Activated CD8-positive, alpha-beta memory T cell treated with anti-CD3 and anti-CD28 coated beads, Interleukin-2, amount 50 U/mL, for 48 hours (primary cell): Measurements from ENCODE around the gene RNF111.
"Not testable (repeated sequence)": the region's sequence is repeated elsewhere in the genome, so short reads cannot be mapped to it uniquely, and the experiment has no call there.

Experiments used
- DNase-seq: peaks from one replicate; pipeline ENCODE4 v3.0.0-alpha.2; 2020

Gene RNF111

DNA sequence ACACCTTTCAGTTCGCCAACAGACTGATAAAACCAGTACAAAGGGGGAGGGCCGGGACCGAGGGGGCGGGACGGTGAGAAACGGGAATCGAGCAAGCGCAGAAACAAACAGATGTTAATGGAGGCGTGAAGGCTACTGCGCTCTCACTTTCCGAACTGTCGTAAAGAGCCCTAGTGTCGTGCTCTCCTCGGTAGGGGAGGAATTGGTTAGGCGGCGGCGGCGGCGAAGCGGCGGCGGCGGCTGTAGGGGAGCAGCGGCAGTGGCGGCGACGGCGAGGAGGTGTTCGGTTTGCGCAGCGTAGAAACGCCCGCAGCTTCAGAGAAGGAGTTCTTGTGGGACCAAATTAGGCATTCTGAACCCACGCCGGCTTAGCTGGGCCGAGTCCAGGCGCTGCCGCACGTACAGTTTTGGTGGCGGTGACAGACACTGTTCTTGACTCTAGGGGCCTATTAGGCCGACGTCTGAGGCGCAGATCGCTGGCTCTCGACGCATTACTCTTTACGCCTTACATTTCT, at the start of gene RNF111:
Gene RNF111 (plus strand): TSS at position 173 of the 515 bp plus-strand sequence. CDS start 43,160 bp downstream, outside the sequence.
- peak; percentile 88 for DNase-seq

DNA sequence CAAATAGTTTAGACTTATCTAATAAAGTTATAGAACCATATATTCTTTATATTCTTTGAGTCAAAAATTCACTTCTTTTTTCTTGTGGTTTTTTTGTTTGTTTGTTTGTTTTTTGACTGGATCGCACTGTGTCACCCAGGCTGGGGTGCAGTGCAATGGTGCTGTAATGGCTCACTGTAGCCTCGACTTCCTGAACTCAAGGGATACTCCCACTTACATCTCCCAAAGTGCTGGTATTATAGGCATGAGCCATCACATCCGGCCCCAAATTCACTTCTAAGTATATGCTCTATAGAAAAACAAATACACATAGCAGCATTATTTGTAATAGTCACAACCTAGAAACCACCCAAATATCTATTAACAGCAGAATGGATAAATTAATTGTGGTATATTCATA, 40.3 kb upstream of the RNF111 start:
- DNase-seq = no peak

DNA sequence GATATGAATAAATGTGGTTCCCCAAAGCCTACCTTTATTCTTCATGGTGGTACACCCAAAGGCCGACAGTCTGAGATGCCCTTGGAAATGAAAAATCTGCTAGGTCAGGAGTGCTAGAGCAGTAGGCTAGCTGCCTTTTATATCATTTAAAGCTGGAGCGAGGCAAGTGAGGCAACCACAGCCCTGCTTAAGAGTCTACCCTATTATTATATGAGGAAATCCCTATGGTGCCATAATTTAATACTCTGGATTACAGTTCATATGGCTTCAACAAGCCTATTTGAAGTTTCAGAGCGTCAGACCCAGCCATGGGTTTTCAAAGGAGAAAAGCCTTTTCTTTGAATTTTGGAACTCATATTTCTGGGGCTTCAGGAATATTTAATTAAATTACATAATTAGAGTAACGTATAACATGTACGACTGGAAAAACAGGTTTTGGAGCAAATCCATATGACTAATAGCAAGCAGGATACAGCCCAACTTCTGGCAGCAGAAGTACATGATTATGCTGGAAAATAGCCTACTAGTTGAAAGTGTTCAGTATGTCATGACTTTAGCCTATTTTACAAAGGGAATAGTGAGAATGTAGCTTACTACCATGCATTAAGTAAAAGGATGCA, 36.0 kb upstream of the RNF111 start:
- no peak for DNase-seq

- DNase-seq = no peak
These were observed 34.7 kb upstream of the RNF111 start for GRCh38 chr15:58952751-58953150.

GRCh38 chr15:58957101-58957973, 30.1 kb upstream of the RNF111 start:
- DNase-seq = peak; percentile 64

GRCh38 chr15:58958811-58959210, 28.7 kb upstream of the RNF111 start:
- DNase-seq = no peak

DNA sequence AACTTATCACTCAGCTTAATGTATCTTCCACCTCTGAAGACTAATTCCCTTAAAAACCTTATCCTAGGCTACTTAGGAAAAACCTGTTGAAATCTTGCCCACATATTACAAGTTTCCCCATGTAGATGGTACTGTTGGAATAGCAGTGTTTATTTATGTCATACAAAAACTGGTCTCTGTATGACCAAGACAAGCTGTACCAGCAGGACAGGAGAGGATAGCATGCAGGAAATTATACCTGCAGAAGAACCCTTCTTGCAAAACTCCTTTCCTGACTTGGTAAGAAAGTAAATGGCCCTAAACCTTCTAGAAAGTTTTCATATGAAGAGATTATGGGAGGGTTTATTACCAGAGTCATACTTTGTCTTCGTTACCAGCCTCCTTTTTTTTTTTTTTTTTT, 25.3 kb upstream of the RNF111 start:
- DNase-seq = no peak

DNA sequence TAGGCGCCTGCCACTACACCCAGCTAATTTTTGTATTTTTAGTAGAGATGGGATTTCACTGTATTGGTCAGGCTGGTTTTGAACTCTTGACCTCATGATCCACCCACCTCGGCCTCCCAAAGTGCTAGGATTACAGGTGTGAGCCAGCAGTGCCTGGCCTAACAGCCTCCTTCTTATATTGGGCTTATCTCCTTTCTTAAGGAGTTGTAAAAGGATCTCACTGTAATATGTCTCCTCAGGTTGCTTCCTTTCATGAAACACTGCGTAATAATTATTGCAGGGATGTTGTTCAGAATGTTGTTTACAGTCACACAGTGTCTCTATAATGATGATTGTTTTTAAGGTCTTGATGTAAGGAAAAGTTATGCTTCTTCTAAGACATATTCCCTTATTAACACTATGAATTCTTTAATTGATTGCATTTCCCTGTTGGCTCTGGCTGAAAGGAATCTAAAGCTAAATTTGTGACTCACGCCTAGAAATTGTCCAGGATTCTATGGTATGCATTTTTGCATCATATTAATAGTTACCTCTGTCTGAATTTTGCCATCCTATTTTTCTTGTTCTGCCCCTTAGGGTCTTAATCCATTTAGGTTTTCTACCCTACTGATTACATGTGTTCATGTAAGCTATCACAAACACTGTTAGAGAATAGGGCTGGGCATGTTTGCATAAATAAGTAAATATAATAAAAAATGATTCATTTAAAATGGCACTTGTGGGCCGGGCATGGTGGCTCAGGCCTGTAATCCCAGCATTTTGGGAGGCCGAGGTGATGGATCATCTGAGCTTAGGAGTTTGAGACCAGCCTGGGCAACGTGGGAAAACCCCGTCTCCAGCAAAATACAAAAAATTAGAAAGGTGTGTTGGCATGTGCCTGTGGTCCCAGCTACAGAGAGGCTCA, 24.5 kb upstream of the RNF111 start:
- no peak for DNase-seq

DNA sequence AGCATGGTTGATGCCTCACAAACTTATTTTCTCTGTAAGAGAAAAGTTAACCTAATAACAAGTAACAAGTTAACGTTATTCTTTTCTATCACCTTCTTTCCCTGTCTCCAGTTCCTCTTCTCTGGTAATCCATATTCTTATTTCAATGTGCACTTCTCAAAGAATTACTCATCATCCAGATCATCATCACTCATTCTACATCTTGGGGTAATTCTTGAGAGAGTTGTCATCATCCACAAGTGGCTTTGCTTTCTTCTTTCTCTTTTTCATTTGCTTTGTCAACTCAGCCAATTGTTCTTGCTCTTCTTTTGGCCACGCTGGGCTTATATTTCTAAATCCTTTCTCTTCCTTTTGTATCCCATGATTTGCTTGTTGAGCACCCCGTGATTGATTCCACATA, 20.8 kb upstream of the RNF111 start:
- no peak for DNase-seq

DNA sequence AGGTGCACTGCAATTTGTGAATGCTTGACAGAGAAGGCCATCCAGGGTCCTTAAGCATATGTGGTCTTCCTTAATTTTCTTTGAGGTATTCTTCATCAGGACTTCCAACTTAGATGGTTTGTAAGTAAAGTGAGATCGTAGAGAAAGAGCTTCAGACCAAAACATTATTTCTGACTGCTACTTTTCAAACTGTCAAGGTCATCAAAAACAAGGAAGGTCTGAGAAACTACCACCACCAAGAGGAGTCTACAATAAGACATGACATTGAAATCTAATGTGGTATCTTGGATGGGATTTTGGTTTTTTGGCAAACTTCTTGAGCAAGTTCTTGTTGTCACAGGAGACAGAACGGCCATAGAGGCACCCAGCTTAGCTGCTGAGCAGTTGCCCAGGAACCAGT, 20.0 kb upstream of the RNF111 start:
- DNase-seq = no peak

DNA sequence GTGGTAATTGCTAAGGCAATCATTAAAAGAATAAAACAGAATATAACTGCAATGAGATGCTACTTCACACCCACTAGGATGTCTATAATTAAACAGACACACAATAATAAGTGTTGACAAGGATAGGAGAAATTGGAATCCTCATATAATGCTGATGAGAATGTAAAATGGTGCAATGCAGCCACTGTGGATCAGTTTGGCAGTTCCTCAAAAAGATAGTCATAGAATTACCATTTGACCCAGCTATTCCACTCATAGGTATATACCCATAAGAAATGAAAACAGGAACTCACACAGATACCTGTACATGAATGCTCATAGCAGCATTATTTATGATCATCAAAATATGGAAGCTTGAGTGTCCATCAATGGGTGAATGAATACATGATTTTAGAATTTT, 9.6 kb upstream of the RNF111 start:
- DNase-seq = no peak

GRCh38 chr15:58980351-58980939, 7.0 kb upstream of the RNF111 start:
- no peak for DNase-seq

GRCh38 chr15:58981808-58982475, 5.5 kb upstream of the RNF111 start:
- DNase-seq = no peak

DNA sequence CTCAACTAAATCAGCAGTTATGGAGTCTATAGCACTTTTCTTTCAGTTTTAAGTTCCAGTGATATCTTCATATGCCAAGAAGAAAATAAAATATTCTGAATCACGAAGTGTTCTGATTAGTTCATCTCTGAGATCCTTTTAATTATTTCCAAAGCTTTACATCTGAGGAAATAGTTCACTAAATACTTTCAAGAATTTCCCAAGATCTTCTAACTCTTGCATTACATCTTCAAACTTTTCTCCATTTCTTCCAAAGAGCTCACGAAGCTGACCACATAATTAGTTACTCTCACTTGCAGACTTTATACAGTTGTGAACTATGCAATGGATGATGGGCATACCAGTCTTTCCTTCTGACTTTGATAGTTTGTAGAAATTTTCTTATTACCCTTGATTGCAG, 4.2 kb upstream of the RNF111 start:
- DNase-seq = no peak

DNA sequence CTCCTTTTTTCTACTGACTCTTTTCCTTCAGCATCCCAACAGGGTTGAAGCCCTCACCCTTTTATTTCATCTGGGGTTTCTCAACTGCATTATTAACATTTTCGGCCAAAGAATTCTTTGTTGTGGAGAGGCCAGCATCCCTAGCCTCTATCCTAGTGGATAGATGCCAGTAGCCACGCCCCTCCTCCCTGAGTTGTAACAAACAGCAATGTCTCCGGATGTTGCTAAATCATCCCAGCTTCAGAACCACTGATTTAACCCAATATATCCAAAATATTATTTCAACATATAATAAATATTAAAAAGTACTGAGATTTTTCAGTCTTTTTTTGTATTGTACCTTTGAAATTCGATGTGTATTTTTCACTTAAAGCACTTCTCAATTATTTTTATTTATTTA, 2.0 kb upstream of the RNF111 start:
- no peak for DNase-seq

- DNase-seq = no peak
These were observed 427 bp upstream of the RNF111 start for GRCh38 chr15:58987036-58987435.

DNA sequence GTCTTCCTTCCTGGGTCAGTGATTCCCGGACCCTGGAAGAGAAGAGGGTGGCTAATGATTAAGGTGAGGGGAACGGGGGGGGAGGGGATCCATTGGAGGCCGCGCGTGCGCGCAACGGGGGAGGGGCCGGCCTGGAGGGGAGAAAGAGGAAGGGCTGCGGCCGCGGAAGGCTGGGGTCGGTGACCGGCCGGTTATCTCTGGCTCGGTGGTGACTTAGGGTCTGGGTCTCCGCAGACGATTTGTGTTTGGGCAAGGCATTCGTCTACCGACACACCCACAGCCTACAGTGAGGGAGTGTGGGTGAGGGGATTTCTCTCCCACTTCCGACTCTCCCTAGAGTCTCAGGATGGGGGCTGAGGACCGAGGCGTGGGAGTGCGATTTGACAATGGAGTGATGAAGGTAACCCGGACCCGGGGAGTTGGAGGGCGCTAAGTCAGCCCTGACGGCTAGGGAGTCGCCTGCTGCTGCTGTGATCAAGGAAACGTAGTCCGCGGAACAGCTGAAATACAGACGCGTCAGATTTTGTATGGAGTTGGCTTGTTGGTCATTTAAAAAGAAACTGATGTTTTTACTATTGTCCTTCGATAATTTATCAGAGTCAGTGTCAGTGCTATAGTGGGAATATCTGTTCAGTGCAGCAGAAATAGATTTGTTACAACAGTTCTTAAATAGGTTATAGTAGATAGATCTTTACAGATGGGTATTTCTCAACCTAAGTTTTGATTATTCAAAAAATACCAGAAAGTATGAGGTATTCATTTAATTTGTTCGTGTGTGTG, 733 bp downstream of the RNF111 start:
- DNase-seq = peak; percentile 82

GRCh38 chr15:58992181-58992580, 4.7 kb downstream of the RNF111 start:
- DNase-seq = no peak

- DNase-seq = no peak
These were observed 7.5 kb downstream of the RNF111 start for GRCh38 chr15:58994906-58995453.

DNA sequence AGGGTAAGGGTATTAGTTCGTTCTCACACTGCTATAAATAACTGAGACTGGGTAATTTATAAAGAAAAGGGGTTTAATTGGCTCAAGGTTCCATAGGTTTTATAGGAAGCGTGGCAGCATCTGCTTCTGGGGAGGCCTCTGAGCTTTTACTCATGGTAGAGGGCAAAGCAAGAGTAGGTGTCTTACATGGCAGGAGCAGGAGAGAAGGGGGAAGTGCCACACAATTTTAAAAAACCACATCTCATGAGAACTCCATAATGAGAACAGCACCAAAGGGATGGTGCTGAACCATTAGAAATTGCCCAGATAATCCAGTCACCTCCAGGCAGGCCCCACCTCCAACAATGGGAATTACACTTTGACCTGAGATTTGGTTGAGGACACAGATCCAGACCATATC, 12.2 kb downstream of the RNF111 start:
- no peak for DNase-seq

DNA sequence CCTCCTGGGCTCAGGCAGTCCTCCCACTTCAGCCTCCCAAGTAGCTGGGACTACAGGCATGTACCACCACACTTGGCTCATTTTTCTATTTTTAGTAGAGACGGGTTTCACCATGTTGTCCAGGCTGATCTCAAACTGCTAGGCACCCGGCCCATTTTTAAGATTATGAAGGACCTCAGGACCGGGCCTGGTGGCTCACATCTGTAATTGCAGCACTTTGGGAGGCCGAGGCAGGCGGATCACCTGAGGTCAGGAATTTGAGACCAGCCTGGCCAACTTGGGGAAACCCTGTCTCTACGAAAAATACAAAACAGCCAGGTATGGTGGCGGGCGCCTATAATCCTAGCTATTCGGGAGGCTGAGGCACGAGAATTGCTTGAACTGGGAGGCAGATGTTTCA, 12.8 kb downstream of the RNF111 start:
- DNase-seq = not testable (repeated sequence)
